Measurements from ENCODE around the gene PCGF3.

Gene PCGF3

DNA sequence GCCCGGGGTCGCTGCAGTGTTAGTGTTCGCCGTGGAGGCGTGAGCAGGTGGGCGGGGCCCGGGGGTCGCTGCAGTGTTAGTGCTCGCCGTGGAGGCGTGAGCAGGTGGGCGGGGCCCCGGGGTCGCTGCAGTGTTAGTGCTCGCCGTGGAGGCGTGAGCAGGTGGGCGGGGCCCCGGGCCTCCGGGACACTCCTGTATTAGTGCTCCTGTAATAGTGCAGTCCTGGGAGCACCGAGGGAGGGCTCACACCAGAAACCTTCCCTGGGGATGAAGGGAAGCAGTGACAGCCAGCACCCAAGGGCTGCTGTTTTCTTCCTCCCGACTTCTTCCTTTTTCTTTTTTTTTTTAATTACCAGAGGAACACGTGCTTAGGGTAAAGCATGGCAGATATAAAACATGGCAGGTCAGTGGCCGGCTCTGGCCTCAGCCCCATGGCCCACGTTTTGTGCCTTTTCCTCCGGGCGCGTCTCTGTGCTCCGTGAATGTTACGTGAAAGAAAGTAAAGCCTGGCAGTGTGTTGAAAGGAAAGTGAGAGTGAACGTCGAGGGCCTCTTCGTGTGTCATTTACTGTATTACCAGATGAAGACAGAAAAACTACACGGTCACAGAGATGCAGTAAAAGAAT is 42.0 kb downstream of the PCGF3 start:
- TF ChIP-seq, protein P1, sequence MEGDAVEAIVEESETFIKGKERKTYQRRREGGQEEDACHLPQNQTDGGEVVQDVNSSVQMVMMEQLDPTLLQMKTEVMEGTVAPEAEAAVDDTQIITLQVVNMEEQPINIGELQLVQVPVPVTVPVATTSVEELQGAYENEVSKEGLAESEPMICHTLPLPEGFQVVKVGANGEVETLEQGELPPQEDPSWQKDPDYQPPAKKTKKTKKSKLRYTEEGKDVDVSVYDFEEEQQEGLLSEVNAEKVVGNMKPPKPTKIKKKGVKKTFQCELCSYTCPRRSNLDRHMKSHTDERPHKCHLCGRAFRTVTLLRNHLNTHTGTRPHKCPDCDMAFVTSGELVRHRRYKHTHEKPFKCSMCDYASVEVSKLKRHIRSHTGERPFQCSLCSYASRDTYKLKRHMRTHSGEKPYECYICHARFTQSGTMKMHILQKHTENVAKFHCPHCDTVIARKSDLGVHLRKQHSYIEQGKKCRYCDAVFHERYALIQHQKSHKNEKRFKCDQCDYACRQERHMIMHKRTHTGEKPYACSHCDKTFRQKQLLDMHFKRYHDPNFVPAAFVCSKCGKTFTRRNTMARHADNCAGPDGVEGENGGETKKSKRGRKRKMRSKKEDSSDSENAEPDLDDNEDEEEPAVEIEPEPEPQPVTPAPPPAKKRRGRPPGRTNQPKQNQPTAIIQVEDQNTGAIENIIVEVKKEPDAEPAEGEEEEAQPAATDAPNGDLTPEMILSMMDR (conservative IDR thresholded peaks at IDR 0.05; ENCODE audit: low read depth, low read length): no peak
- Histone ChIP-seq H3K4me1 (ENCODE audit: low read depth, poor library complexity, severe bottlenecking) (no peaks in the 10 kb centered on the region), H3K4me3 (IDR thresholded peaks at IDR 0.05; ENCODE audit: insufficient read depth, low read depth, low read length) (no peak overlapping the region), H3K79me2 (ENCODE audit: insufficient read depth, low read depth) (no peaks in the 10 kb centered on the region), H3K36me3 (ENCODE audit: insufficient read depth) (no peaks in the 10 kb centered on the region), H2AFZ (ENCODE audit: low read depth) (no peak overlapping the region), H3K27me3 (ENCODE audit: insufficient read depth, low read depth) (no peaks in the 10 kb centered on the region), H3K27ac (no peak overlapping the region), H3K9ac (no peak overlapping the region), H4K20me1 (ENCODE audit: insufficient read depth) (no peaks in the 10 kb centered on the region), H3K4me2 (no peak overlapping the region)

DNA sequence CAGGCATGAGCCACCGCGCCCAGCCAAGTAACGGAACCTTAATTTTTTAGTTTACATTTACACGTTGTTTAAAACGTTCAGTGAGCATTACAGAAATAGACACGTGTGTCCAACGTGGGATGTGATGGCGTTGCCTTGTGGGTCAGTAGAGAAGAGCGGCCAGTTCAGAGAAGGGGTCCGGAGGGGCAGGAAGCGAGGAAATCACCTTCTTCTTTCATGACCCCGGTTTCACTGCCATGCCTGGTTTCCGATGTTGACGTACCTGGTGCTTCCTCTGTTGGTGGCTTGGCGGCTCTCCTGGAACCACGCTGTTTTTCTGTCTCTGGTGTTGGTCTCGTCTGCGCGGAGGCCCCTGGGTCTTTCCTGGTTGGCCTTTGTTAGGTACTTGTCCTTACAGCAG is 42.8 kb downstream of the PCGF3 start:
- Histone ChIP-seq H3K27ac (no peak overlapping the region), H3K4me1 (ENCODE audit: low read depth, poor library complexity, severe bottlenecking) (no peaks in the 10 kb centered on the region), H4K20me1 (ENCODE audit: insufficient read depth) (no peaks in the 10 kb centered on the region), H2AFZ (ENCODE audit: low read depth) (no peak overlapping the region), H3K27me3 (ENCODE audit: insufficient read depth, low read depth) (no peaks in the 10 kb centered on the region), H3K4me2 (no peak overlapping the region), H3K79me2 (ENCODE audit: insufficient read depth, low read depth) (no peaks in the 10 kb centered on the region), H3K9ac (no peak overlapping the region), H3K4me3 (IDR thresholded peaks at IDR 0.05; ENCODE audit: insufficient read depth, low read depth, low read length) (no peak overlapping the region), H3K36me3 (ENCODE audit: insufficient read depth) (no peaks in the 10 kb centered on the region)
- TF ChIP-seq, protein P1 (conservative IDR thresholded peaks at IDR 0.05; ENCODE audit: low read depth, low read length): no peak

- TF ChIP-seq, protein P1 (conservative IDR thresholded peaks at IDR 0.05; ENCODE audit: low read depth, low read length): no peak
- Histone ChIP-seq H3K4me3 (IDR thresholded peaks at IDR 0.05; ENCODE audit: insufficient read depth, low read depth, low read length) (no peak overlapping the region), H3K27ac (no peak overlapping the region), H3K36me3 (ENCODE audit: insufficient read depth) (no peaks in the 10 kb centered on the region), H3K4me2 (no peak overlapping the region), H3K9ac (no peak overlapping the region), H3K27me3 (ENCODE audit: insufficient read depth, low read depth) (no peaks in the 10 kb centered on the region), H3K79me2 (ENCODE audit: insufficient read depth, low read depth) (no peaks in the 10 kb centered on the region), H2AFZ (ENCODE audit: low read depth) (no peak overlapping the region), H4K20me1 (ENCODE audit: insufficient read depth) (no peaks in the 10 kb centered on the region), H3K4me1 (ENCODE audit: low read depth, poor library complexity, severe bottlenecking) (no peaks in the 10 kb centered on the region)
Observed at GRCh38 chr4:749698-750666, 44.4 kb downstream of the PCGF3 start.

DNA sequence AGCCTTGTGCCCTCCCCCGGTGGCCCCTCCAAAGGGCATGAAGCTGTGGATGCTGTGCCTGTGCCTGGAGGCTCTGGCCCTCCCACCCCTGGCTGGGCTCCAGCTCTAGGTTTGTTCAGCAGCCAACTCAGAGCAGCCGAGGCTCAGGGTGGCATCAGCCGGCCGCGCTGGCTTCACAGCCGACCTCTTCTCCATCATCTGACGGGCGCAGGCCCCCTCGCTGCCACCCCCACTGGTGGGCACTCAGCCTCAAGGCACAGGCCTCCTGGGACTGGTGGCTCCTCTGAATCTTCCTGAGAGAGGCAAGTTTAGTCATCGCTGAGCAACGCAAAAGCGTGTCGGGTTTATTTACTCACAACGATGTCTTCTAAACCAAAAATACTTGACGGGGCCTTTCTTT is 46.0 kb downstream of the PCGF3 start:
- Histone ChIP-seq H2AFZ (ENCODE audit: low read depth) (no peak overlapping the region), H3K79me2 (ENCODE audit: insufficient read depth, low read depth) (no peaks in the 10 kb centered on the region), H3K9ac (no peak overlapping the region), H3K4me1 (ENCODE audit: low read depth, poor library complexity, severe bottlenecking) (no peaks in the 10 kb centered on the region), H3K27ac (no peak overlapping the region), H3K4me2 (no peak overlapping the region), H3K4me3 (IDR thresholded peaks at IDR 0.05; ENCODE audit: insufficient read depth, low read depth, low read length) (no peak overlapping the region), H3K36me3 (ENCODE audit: insufficient read depth) (no peaks in the 10 kb centered on the region), H4K20me1 (ENCODE audit: insufficient read depth) (no peaks in the 10 kb centered on the region), H3K27me3 (ENCODE audit: insufficient read depth, low read depth) (no peaks in the 10 kb centered on the region)
- TF ChIP-seq, protein P1 (conservative IDR thresholded peaks at IDR 0.05; ENCODE audit: low read depth, low read length): no peak

Measured in KMS-11 (cell line).